ENCODE measurements around the gene RAB1B. TPM values are rescaled to one million over a fixed set of nuclear protein-coding genes. Genes with fewer than 3 reads are reported as not detected.

Gene RAB1B
- total RNA-seq, 1 donor from 2014 or later = 120 TPM

GRCh38 chr11:66264914-66265313 lies 3.5 kb upstream of the RAB1B start:
- Mint-ChIP-seq H3K9me3 (ENCODE audit: unreplicated experiment) (no peaks in the 10 kb centered on the region), H3K27me3 (ENCODE audit: low read depth, unreplicated experiment) (no peaks in the 10 kb centered on the region), H3K4me1 (ENCODE audit: low read depth, unreplicated experiment) (peaks cover 7% of the 10 kb centered on the region), H3K4me3 (ENCODE audit: unreplicated experiment) (no peak overlapping the region), H3K36me3 (ENCODE audit: low read depth, unreplicated experiment) (peaks cover 19% of the 10 kb centered on the region), H3K27ac (ENCODE audit: unreplicated experiment) (peak overlapping the region; percentile 41)
- FAIRE-seq (no peak), DNase-seq (ENCODE audit: low read depth) (no peak)
- H3K9ac ChIP-seq (ENCODE audit: low read length) = no peak overlapping the region
- H3K36me3 ChIP-seq (ENCODE audit: insufficient read depth, low read length) = peaks cover 8% of the 10 kb centered on the region
- peaks cover 47% of the 10 kb centered on the region for H4K20me1 ChIP-seq (ENCODE audit: insufficient read depth, low read length)
- H3K27ac ChIP-seq (ENCODE audit: low read depth, low read length) = no peak overlapping the region
- H3K4me2 ChIP-seq (ENCODE audit: low read length) = no peak overlapping the region
- H3K4me3 ChIP-seq (ENCODE audit: insufficient read depth, low read depth, low read length) = no peak overlapping the region
- peaks cover 20% of the 10 kb centered on the region for H3K4me1 ChIP-seq (ENCODE audit: insufficient read depth, low read length)
- no peaks in the 10 kb centered on the region for H3K27me3 ChIP-seq (ENCODE audit: insufficient read depth, low read length)
- no peak overlapping the region for H2AFZ ChIP-seq (ENCODE audit: low read depth, low read length)
- H3K79me2 ChIP-seq (ENCODE audit: insufficient read depth, low read length) = peaks cover 17% of the 10 kb centered on the region
- H3K9me3 ChIP-seq (ENCODE audit: insufficient read depth, low read depth, low read length) = no peaks in the 10 kb centered on the region
- no peak for TF ChIP-seq CTCF (IDR thresholded peaks at IDR 0.05; ENCODE audit: insufficient read depth, low read depth, low read length)

- Histone ChIP-seq H3K4me1 (ENCODE audit: insufficient read depth, low read length) (peaks cover 21% of the 10 kb centered on the region), H3K9me3 (ENCODE audit: insufficient read depth, low read depth, low read length) (no peaks in the 10 kb centered on the region), H3K27ac (ENCODE audit: low read depth, low read length) (no peak overlapping the region), H2AFZ (ENCODE audit: low read depth, low read length) (no peak overlapping the region), H3K27me3 (ENCODE audit: insufficient read depth, low read length) (no peaks in the 10 kb centered on the region), H3K36me3 (ENCODE audit: insufficient read depth, low read length) (peaks cover 11% of the 10 kb centered on the region), H4K20me1 (ENCODE audit: insufficient read depth, low read length) (peaks cover 52% of the 10 kb centered on the region), H3K9ac (ENCODE audit: low read length) (no peak overlapping the region), H3K79me2 (ENCODE audit: insufficient read depth, low read length) (peaks cover 21% of the 10 kb centered on the region), H3K4me2 (ENCODE audit: low read length) (no peak overlapping the region), H3K4me3 (ENCODE audit: insufficient read depth, low read depth, low read length) (no peak overlapping the region)
- Mint-ChIP-seq H3K4me3 (ENCODE audit: unreplicated experiment) (no peak overlapping the region), H3K9me3 (ENCODE audit: unreplicated experiment) (no peaks in the 10 kb centered on the region), H3K27ac (ENCODE audit: unreplicated experiment) (no peak overlapping the region), H3K36me3 (ENCODE audit: low read depth, unreplicated experiment) (peaks cover 18% of the 10 kb centered on the region), H3K4me1 (ENCODE audit: low read depth, unreplicated experiment) (peaks cover 7% of the 10 kb centered on the region), H3K27me3 (ENCODE audit: low read depth, unreplicated experiment) (no peaks in the 10 kb centered on the region)
- DNase-seq (ENCODE audit: low read depth) (no peak), FAIRE-seq (no peak)
- TF ChIP-seq CTCF (IDR thresholded peaks at IDR 0.05; ENCODE audit: insufficient read depth, low read depth, low read length) (no peak), EZH2 (IDR thresholded peaks at IDR 0.05; ENCODE audit: insufficient read depth, low read length) (no peak)
Measured at GRCh38 chr11:66265531-66266377, 2.7 kb upstream of the RAB1B start.

All from astrocyte (in vitro differentiated cells and primary cell).